ENCODE results near the gene IGFBP4.

IGFBP4 gene

DNA sequence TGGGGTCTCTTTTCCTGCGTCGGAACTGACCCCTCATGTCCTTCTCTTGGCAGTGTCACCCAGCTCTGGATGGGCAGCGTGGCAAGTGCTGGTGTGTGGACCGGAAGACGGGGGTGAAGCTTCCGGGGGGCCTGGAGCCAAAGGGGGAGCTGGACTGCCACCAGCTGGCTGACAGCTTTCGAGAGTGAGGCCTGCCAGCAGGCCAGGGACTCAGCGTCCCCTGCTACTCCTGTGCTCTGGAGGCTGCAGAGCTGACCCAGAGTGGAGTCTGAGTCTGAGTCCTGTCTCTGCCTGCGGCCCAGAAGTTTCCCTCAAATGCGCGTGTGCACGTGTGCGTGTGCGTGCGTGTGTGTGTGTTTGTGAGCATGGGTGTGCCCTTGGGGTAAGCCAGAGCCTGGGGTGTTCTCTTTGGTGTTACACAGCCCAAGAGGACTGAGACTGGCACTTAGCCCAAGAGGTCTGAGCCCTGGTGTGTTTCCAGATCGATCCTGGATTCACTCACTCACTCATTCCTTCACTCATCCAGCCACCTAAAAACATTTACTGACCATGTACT is 13.2 kb downstream of the IGFBP4 start:
- DNase-seq (ENCODE audit: low spot score), result no peak
- Histone ChIP-seq H3K27ac (ENCODE audit: poor library complexity, severe bottlenecking) (no peak overlapping the region), H3K27me3 (ENCODE audit: insufficient read depth, poor library complexity, severe bottlenecking) (no peaks in the 10 kb centered on the region), H3K9me3 (ENCODE audit: severe bottlenecking) (no peaks in the 10 kb centered on the region), H3K36me3 (ENCODE audit: low read depth) (no peaks in the 10 kb centered on the region; the same call in 1 of the 2 replicates), H3K4me3 (ENCODE audit: severe bottlenecking) (no peak overlapping the region), H3K4me1 (ENCODE audit: insufficient read depth, poor library complexity, severe bottlenecking) (no peaks in the 10 kb centered on the region)
- ATAC-seq (ENCODE audit: low read depth), result no peak
- TF ChIP-seq CTCF (IDR thresholded peaks at IDR 0.05; ENCODE audit: poor library complexity, severe bottlenecking), result no peak

GRCh38 chr17:40457369-40457768 is 14.1 kb downstream of the IGFBP4 start:
- DNase-seq (ENCODE audit: low spot score), result no peak
- no peak for TF ChIP-seq CTCF (IDR thresholded peaks at IDR 0.05; ENCODE audit: poor library complexity, severe bottlenecking)
- Histone ChIP-seq H3K27ac (ENCODE audit: poor library complexity, severe bottlenecking) (no peak overlapping the region), H3K9me3 (ENCODE audit: severe bottlenecking) (no peaks in the 10 kb centered on the region), H3K36me3 (ENCODE audit: low read depth) (no peaks in the 10 kb centered on the region; the same call in 1 of the 2 replicates), H3K27me3 (ENCODE audit: insufficient read depth, poor library complexity, severe bottlenecking) (no peaks in the 10 kb centered on the region), H3K4me1 (ENCODE audit: insufficient read depth, poor library complexity, severe bottlenecking) (no peaks in the 10 kb centered on the region), H3K4me3 (ENCODE audit: severe bottlenecking) (no peak overlapping the region)
- no peak for ATAC-seq (ENCODE audit: low read depth)

- no peak for TF ChIP-seq CTCF (IDR thresholded peaks at IDR 0.05; ENCODE audit: poor library complexity, severe bottlenecking)
- DNase-seq (ENCODE audit: low spot score), result no peak
- Histone ChIP-seq H3K4me3 (ENCODE audit: severe bottlenecking) (no peak overlapping the region), H3K36me3 (ENCODE audit: low read depth) (no peaks in the 10 kb centered on the region; the same call in 1 of the 2 replicates), H3K27me3 (ENCODE audit: insufficient read depth, poor library complexity, severe bottlenecking) (no peaks in the 10 kb centered on the region), H3K27ac (ENCODE audit: poor library complexity, severe bottlenecking) (no peak overlapping the region), H3K4me1 (ENCODE audit: insufficient read depth, poor library complexity, severe bottlenecking) (no peaks in the 10 kb centered on the region), H3K9me3 (ENCODE audit: severe bottlenecking) (no peaks in the 10 kb centered on the region)
- peak; percentile 37; the same call in 1 of the 3 replicates for ATAC-seq (ENCODE audit: low read depth)
Measured at GRCh38 chr17:40457964-40458791, 14.9 kb downstream of the IGFBP4 start.

- Histone ChIP-seq H3K4me3 (ENCODE audit: severe bottlenecking) (no peak overlapping the region), H3K27ac (ENCODE audit: poor library complexity, severe bottlenecking) (no peak overlapping the region), H3K27me3 (ENCODE audit: insufficient read depth, poor library complexity, severe bottlenecking) (no peaks in the 10 kb centered on the region), H3K4me1 (ENCODE audit: insufficient read depth, poor library complexity, severe bottlenecking) (no peaks in the 10 kb centered on the region), H3K9me3 (ENCODE audit: severe bottlenecking) (no peaks in the 10 kb centered on the region), H3K36me3 (ENCODE audit: low read depth) (no peaks in the 10 kb centered on the region; the same call in 1 of the 2 replicates)
- ATAC-seq (ENCODE audit: low read depth) (no peak), DNase-seq (ENCODE audit: low spot score) (no peak)
- no peak for TF ChIP-seq CTCF (IDR thresholded peaks at IDR 0.05; ENCODE audit: poor library complexity, severe bottlenecking)
Measured at GRCh38 chr17:40458851-40459482, 15.7 kb downstream of the IGFBP4 start.
